Activated T-cell treated with anti-CD3 and anti-CD28 coated beads for 24 hours (primary cell): ENCODE data around the gene MBP.

ENCODE experiments used
- DNase-seq: peaks from one replicate; pipeline ENCODE4 v3.0.0-alpha.2; 2020; ENCODE audit warnings: low read depth

The MBP gene

DNA sequence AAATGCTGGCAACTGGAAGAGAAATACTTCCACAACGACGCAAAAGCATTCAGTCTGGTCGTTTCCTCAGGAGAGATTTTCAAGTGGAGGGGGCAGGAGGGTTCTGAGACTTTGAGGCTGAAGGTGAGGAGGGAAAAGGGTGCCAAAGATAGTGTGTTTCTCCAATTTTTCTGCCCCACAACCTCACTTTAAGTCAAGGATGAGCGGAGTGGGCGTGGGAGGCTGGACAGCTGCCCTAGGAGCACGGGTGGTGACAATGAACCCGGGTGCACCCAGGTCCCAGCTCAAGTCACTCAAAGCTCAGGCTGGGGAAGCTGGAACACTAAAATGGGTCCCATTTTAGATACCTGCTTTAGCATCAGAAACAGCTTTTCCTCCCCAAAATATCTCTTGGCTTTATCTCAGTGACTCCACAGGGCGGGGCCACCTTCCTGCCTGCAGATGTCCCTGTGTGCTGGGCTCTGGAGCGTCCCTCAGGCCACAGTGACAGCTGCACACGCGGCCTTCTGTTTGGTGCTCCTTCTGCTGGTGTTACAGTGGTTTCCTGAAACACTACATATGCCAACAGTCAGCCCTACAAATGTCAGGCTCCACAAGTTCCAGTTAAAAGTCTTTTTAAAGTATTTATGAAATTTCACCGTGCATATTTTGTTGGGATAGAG is 1.4 kb upstream of the MBP start:
- no peak for DNase-seq

DNA sequence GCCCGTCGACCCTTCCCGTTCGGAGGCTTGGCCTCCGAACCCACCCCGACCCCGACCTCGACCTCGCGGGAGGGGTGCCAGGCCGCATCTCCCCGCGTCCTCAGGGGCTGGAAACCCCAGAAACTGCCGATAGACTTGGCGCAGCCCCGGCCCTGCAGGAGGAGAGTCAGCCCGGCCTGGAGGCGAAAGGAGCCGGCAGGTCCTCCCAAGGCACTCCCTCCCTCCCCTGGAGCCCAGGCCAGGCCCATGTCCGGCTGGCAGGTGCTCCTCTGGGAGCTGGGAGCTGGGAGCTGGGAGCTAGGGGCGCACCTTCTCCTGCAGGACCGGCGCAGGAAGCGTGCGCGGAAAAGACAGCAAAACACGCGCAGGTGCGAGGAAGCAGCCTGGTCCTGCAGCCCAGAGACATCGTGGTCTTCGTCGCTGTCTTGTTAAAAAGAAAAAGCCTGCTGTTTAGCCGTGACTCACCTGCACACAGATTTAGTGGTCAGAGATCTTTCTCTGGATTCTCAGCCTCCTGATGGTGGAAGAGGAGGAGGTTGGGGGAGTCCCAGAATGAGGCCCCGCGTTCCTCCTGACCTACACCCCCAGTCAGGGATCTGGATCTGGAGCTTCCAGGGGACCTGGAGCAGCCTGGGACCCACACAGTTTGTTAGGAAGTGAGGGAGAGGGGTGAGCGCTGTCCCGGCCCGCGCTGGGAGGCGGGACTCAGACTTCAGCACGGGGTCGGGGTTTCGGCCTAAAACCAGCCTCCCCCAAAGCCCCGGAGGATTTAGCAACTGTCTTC is 660 bp upstream of the MBP start:
- DNase-seq = no peak

DNA sequence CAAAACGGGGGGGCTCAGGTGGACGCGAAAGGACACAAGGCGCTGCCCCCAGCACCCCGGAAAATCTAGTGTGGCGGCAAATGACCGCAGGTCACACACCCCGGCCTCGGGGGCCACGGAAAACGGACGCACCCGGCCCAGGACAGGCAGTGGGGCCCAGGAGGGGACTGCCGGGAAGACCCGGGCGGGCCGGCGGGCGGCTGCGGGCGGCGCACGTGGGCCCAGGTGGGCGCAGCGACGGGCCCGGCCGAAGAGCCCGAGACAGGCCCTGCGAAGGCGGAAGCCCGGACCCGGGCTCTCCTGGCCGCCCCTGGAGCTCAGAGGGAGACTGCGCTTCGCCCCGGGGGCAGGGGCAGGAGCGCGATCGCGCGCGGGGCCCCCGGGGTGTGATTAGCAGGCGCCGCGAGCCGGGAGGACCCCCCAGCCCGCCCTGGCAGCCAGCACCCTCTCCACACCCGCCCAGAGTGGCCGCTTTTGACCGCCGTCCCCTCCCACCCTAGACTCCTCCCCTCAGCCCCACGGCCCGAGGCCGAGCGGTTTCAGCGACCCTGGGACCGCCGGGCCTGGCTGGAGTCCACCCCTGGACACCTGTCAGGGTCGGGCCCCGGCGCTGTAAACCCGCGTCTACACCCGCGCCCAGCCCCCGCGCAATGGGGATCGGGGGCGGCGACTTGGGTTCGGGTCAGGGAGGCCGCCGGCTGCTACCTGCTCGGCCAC is 773 bp downstream of the MBP start:
- no peak for DNase-seq

DNA sequence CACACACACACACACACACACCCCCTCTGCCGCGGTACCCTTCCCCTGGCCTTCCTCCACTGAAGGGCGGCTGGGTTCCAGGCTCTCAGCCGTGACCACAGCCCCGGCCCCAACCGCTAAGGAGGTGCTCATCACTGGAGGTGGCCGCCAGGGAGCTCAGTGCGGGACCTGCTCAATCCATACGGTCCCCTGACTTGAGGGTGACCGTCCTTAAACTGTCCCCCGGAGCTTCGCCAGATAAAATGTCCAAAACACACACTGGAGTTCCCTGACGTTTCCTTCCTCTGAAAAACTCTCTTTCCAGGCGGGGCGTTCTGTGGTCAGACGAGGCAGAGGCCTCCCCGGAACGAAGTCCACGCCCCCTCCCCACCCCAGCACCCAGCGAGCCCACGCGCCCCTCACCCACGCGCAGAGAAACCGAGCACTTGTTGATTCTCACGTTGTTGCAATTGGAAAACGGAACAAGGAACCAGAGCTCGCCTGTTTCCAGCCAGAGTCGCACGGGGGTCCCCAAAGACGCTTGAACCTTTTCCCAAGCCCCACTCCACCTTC is 1.4 kb downstream of the MBP start:
- DNase-seq = no peak

DNA sequence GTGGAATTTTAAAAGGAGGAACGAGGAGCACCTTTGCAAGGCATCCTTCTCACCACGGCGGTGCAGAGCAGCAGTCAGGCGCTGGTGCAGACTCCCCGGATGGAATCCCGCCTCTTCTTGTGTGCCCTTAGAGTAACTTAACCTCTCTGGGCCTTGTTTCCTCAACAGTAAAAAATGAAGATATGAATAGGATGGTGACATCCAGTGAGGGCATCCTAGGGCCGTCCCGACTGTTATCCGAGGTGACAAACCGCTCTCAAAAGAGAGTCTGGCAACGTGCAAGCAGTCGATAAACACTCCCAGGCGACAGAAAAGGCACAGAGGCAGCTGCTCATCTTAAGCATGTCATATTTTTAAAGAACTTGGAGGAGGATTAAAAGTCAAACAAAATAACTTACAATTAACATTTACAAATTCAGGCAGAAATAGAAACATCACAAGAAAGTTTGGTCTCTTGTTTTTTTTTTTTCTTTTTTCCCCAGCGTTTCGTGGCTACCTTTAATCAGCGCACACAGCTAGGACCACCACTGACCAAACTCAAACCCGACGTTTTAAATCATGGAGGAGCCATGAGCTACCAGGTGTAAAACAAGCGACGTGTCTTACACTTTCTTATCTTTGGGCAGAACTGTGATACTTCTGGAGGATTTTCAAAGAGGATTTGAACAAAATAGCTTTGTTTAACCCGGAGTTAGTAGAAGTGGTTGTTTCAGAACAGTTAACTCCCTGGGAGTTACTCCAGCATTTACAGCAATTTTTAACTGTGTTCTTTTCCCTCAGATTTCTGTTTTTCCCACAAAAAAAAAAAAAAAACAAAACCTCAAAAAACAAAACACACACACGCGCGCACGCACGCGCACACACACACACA is 2.1 kb downstream of the MBP start:
- no peak for DNase-seq

DNA sequence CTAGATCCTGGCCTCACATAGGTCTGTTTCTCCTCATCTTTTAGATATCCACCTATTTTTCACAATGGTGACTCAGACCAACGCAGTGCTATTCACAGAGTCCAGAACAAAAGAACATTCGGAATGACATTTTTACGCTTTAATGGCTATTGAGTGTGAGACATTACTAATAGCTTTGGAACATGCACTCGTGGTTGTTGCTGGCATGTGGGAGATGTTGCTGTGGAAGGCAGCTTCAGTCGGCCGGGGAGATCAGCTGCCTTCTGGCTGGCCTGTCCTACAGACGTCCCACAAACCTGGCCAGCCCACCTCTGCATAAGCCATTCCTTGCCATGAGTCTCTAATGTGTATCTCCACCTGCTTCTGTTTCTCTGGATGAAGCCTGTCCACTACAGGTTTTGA is 3.4 kb downstream of the MBP start:
- DNase-seq = no peak

DNA sequence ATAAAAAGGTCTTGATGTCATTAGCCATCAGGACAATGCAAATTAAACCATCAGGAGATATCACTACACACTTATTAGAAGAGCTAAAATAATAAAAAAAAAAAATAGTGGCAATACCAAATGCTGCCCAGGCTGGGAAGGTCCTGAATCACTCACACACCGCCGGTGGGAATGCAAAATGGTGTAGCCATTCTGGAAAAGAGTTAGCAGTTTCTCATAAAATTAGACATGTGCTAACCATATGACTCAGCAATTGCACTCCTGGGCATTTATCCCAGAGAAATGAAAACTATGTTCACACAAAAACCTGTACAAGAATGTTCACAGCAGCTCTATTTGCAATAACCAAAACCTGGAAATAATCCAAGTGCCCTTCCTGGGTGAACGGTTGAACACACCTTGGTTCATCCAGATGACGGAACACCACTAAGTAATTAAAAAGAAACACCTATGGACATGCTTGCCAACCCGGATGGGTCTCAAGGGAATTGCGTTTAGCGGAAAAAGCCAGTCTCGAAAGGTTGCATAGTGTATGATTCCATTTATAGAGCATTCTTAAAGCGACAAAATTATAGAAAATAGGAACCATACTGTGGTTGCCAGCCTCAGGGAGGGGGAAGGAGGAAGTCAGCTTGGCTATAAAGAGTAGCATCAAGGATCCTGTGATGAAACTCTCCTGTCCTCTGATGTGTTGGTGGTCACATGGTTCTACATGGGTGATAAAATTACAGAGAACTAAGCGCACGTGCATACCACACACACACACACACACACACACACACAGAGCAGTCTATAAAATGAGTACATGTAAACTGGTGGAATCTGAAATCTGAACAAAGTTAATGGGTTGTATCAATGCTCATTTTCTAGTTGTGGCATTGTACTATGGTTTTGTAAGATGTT is 4.6 kb downstream of the MBP start:
- no peak for DNase-seq

DNA sequence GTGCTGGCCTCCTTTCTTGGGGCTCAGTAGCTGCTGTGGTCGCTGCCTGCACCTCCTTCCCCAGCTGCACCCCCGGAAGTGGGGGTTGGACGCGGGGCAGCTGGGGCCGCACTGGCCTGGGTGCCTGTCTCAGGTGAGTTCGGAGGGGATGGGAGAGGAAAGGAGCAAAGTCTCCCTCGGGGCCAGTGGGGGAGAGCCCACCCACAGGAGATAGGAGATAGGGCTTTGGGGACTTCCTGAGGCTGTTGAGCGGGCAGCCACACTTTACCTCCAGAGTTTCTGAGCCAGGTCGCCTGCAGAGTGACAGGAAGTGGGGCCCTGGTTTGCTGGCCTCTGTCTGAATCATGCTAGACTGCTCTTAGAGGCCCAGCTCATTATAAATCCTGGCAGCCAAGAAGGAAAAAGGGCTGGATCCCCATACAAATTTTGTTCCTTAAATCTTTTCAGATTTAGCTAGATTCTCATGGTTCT is 8.1 kb downstream of the MBP start:
- DNase-seq = no peak

DNA sequence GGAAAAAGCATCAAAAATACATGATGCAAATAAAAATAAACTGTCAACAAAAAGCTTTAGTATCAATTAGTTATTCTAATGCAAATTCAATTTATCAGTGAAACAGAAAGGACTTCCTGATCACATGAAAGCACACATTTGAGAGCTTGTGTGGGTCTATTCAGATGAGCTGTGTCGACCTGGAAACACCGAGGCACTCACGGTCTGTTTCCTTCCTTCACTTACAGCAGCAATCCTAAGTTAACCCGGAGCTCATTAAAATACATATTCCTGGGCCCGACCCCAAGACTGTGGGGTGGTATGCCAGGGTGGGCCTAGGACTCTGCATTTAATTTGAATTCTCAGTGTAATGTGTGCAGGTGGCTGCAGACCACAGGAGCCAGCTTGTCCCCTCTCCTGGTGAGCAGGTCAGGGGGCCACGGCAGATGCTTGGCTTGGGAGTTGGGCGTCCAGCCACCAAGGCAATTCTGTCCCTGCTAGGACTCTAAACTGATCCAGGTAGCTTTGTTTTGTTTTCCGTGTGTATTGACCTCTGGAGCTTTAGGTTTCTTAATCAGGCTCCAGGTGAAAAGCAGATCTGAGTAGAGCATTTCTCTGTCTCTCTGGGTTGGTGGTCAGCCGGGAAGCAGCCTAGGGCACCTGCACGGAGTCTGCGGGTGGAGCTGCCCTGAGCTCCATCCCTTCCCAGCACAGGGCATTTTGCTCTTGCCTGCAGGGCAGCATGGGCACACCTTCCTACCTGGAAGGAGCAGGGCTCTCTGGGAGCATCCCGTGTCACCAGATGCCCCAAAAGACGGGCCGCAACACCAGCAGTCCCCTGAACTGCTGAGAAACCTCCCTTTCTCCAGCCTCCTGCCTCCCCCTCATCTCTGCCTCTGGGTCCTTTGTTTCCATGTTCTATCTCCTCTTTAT is 9.0 kb downstream of the MBP start:
- no peak for DNase-seq

DNA sequence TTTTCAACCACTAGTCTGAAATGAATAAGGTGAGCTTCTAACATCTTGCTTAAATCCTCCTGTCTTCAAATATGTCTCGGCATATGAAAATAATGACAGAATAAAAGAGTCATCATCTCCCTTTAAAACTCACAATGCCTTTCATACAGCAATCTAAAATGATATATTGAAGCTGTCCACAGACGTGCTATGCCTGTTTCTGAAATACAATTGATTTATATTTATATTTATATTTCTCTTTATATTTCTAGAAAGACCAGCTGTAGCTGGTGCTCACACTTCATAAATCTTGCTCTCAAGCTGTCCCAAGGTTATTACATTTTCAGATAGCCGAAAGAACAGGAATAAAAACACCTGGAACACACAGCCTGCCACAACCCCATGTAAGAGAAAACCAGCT is 11.1 kb downstream of the MBP start:
- no peak for DNase-seq

DNA sequence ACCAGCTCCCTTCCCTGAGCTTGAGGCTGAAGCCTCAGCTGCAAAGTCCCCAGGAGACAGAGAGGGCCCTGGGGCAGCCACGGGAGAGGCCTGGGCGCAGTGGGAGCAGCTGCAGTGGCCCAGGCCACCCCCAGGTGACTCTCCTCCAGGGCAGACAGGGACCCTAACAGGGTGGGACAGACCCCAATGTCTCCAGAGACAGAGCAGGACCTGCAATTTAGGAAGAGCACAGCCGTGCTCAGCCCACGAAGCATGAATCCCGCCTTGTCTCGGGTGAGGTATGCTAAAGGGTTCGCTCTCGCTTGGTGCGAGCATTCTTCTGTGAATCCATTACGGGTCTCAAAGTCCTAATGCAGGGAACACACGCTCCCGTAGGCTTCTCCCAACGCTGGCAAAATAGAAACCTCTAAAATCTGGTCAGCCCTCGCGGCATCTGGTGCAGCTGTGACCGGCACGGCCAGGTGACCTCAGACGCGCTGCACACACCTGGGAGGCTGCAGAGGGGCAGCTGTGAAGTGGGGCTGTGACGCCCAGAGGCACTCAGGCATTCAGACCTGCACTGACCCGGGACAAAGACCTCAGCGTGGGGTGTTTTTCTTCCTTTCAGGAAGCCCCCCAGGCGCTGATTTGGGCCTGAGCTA is 12.6 kb downstream of the MBP start:
- no peak for DNase-seq

DNA sequence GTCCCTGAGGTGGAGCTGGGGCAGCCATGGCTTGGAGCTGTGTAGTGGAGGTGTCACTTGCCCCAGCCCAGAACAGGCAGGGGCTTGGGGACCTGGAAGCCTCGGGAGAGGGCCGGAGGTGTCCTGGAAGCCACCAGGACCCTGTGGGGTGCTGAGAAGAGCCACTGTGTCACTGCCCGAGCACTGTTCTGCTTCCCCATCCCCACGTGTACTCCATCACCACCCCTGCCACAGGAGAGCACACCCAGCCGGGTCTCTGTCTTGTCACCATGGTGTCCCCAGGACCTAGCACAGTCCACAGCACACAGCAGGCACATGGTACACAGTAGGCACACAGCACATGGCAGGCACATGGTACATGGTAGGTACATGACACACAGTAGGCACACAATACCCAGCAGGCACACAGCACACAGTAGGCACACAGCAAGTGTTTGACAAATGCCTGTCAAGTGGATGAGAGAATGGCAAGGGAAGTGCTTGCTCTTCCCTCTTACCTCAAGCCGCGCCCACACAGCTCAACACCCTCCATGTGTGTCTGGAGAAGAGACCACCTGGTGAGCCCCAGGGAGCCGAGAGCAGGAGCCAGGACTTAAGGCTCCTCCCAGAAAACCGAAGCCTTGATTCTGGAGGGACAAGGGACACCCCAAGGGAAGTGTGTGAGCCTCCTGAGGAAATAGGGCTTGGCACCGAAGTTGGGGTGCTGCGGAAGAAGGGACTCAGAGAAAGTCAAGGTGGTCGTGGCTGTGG is 13.3 kb downstream of the MBP start:
- no peak for DNase-seq

DNA sequence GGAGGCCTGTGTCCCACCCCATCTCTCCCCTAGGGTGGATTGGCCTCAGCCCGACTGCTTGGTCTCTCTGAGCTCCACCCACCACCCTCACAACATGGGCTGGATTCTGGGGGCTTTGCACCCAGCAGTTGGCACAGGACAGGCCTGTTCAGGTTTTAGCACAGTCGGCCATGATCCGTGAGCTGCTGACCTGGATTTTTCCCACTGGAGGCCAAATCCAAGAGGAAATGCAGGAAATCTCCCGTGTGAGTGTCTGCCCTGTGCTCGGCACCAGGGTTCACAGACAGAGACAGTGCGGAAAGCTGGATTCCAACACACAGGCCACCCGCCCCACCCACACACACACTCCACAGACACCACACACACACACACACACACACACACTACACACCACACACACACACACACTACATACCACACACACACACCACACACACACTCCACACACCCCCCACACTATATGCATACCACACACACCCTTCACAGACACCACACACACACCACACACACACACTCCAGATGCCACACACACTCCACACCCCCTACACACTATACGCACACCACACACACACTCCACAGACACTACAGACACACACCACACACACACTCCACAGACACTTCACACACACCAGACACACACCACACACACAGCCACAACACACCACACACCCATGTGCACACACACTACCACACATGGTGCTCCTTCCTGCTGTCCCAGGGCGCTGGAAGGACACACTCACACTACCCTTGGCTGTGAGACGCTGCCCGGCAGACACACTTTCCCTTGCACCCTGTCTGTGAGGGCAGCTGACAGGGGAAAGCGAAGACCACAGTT is 14.1 kb downstream of the MBP start:
- DNase-seq = no peak

DNA sequence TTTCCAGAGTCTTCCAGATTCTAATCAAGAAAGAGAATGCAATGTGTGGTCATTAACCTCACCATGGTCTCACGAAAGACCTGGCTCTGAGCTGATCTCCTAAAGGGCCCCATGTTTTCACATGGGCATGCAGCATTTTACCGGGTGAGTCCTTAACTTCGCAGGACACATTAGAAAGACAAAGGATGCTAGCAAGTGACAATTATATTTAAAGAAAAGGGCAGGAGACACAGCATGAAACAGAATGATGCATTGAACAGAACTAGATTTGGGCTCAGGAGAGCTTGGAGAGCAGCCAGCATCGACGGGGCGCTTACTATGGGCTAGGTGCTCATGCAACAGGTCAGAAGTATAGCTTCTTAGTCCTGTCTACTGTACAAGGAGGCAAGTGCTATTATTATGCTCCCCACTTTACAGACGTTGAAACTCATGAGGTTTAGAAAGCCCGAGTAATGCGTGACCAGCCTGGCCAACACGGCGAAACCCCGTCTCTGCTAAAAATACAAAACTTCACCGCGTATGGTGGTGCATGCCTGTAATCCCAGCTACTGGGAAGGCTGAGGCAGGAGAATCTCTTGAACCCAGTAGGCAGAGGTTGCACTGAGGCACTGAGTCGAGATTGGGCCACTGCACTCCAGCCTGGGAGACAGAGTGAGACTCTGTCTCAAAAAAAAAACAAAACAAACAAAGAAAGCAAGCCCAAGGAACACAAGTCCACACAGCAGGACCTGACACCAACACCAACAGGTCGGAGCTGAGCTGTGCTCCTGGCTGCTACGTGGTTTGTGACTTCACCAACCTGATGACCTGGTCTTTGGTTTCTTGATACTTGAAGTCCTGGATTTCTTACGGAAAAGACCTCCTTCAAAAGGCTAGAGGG is 16.1 kb downstream of the MBP start:
- no peak for DNase-seq

DNA sequence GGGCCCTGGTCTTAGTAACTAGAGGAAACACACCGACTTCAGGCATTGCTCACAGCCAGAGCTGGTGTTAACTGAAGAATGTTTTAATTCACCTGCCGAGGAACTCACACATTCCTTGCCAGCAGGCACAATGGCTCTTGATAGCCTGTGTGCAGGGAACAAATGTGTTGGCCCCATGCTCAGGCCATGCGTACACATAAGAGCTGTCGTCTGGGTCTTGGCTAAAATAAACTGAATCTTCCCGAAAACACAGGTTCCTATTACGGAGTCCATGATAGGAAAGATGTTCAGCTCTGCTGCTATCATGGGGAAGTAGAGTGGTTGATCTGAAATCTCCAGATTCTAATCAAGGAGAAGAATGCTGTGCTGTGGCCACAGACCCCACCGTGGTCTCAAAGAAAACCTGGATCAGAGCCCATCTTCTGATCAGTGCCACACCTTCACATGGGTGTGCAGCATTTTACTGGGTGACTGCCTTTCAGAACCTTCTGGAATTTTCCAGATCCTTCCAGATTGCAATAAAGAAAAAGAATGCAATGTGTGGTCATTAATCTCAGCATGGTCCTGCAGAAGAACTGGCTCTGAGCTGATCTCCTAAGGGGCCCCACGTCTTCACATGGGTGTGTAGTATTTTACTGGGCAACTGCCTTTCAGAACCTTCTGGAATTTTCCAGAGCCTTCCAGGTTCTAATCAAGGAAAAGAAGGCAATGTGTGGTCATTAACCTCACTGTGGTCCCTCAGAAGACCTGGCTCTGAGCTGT is 17.2 kb downstream of the MBP start:
- no peak for DNase-seq
